Endothelial cell (in vitro differentiated cells): ENCODE data around the gene BRICD5. TPM values are rescaled to one million over a fixed set of nuclear protein-coding genes. Genes with fewer than 3 reads are reported as not detected.
A peak's percentile ranks its signal among the peaks of the same experiment; 100 is the strongest.

Experiments
- DNase-seq: peaks from one replicate; pipeline ENCODE4 v3.0.0; 2021; ENCODE audit warnings: low spot score
- H3K27ac Mint-ChIP-seq: one replicate; pipeline ENCODE4 v1.8.0; 2021; ENCODE audit warnings: mixed read lengths, inconsistent platforms; ENCODE audit not compliant: unreplicated experiment
- H3K27me3 Mint-ChIP-seq: one replicate; pipeline ENCODE4 v1.8.0; 2021; ENCODE audit warnings: mild to moderate bottlenecking, moderate library complexity, mixed read lengths, inconsistent platforms; ENCODE audit not compliant: unreplicated experiment
- H3K36me3 Mint-ChIP-seq: one replicate; pipeline ENCODE4 v1.8.0; 2021; ENCODE audit warnings: mild to moderate bottlenecking, low read depth, mixed read lengths, inconsistent platforms; ENCODE audit not compliant: unreplicated experiment
- H3K4me1 Mint-ChIP-seq: one replicate; pipeline ENCODE4 v1.8.0; 2021; ENCODE audit warnings: mild to moderate bottlenecking, mixed read lengths, inconsistent platforms; ENCODE audit not compliant: unreplicated experiment
- H3K4me3 Mint-ChIP-seq: one replicate; pipeline ENCODE4 v1.8.0; 2021; ENCODE audit warnings: mild to moderate bottlenecking, mixed read lengths, inconsistent platforms; ENCODE audit not compliant: unreplicated experiment
- H3K9me3 Mint-ChIP-seq: one replicate; pipeline ENCODE4 v1.8.0; 2021; ENCODE audit warnings: mixed read lengths, inconsistent platforms; ENCODE audit not compliant: unreplicated experiment
- total RNA-seq: library from RNA; stranded (reverse); fragmentation: NEBNext Ultra II Directional; extraction: Animal tissue kit (Norgen Biotek cat#: 25700); gene quantifications from one replicate; pipeline ENCODE4 v1.2.1, GENCODE V29; 2021; ENCODE audit not compliant: unreplicated experiment
- TF ChIP-seq, protein P1 (sequence below): fragments of 200-600 bp; sonication (generic); IDR thresholded peaks from one replicate; pipeline ENCODE4 v1.5.0; 2021; ENCODE audit warnings: antibody characterized with exemption; ENCODE audit not compliant: unreplicated experiment

BRICD5 gene
- total RNA-seq, 1 donor from 2014 or later: 21.1 TPM

DNA sequence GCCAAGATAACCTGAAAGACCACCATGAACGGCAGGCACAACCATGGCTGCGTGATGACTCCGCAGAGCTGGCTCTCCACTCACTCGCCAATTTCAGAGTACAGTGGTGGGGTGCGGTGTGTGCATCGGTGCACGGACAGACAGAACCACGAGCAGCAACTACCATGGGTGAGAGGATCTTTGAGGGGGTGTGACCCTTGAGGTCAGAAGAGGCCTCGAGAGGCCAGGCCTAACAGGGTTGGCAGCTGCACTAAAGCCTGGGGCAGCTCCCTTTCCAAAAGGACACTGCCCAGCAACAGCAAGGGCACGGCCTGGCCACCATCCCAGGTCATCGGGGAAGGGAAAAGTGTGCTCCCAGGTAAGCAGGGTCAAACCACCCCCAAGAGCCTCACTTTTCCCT is 42.6 kb upstream of the BRICD5 start:
- peaks cover 5% of the 10 kb centered on the region for H3K4me1 Mint-ChIP-seq
- no peaks in the 10 kb centered on the region for H3K9me3 Mint-ChIP-seq
- H3K36me3 Mint-ChIP-seq: peaks cover 33% of the 10 kb centered on the region
- no peak overlapping the region for H3K27ac Mint-ChIP-seq
- TF ChIP-seq, protein P1, sequence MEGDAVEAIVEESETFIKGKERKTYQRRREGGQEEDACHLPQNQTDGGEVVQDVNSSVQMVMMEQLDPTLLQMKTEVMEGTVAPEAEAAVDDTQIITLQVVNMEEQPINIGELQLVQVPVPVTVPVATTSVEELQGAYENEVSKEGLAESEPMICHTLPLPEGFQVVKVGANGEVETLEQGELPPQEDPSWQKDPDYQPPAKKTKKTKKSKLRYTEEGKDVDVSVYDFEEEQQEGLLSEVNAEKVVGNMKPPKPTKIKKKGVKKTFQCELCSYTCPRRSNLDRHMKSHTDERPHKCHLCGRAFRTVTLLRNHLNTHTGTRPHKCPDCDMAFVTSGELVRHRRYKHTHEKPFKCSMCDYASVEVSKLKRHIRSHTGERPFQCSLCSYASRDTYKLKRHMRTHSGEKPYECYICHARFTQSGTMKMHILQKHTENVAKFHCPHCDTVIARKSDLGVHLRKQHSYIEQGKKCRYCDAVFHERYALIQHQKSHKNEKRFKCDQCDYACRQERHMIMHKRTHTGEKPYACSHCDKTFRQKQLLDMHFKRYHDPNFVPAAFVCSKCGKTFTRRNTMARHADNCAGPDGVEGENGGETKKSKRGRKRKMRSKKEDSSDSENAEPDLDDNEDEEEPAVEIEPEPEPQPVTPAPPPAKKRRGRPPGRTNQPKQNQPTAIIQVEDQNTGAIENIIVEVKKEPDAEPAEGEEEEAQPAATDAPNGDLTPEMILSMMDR: no peak
- DNase-seq: no peak
- peaks cover 4% of the 10 kb centered on the region for H3K27me3 Mint-ChIP-seq
- H3K4me3 Mint-ChIP-seq: peak overlapping the region; percentile 74

DNA sequence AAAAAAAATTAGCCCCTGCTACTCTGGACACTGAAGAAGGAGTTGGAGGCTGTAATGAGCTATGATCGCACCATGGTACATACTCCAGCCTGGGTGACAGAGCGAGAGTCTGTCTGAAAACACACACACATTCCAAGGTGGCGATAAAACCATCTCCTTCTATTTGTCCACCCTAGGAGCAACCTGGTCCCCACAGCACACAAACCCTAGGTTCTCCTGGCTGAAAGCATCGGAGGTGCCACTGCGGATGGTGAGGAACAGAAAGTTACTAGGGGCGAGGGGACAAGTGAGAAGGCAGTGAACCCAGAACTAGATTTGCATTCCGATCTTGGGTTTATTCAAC is 42.1 kb upstream of the BRICD5 start:
- no peak for DNase-seq
- no peaks in the 10 kb centered on the region for H3K9me3 Mint-ChIP-seq
- H3K4me1 Mint-ChIP-seq: peaks cover 5% of the 10 kb centered on the region
- H3K36me3 Mint-ChIP-seq: peaks cover 33% of the 10 kb centered on the region
- peak overlapping the region; percentile 74 for H3K4me3 Mint-ChIP-seq
- peaks cover 4% of the 10 kb centered on the region for H3K27me3 Mint-ChIP-seq
- TF ChIP-seq, protein P1: no peak
- H3K27ac Mint-ChIP-seq: no peak overlapping the region

DNA sequence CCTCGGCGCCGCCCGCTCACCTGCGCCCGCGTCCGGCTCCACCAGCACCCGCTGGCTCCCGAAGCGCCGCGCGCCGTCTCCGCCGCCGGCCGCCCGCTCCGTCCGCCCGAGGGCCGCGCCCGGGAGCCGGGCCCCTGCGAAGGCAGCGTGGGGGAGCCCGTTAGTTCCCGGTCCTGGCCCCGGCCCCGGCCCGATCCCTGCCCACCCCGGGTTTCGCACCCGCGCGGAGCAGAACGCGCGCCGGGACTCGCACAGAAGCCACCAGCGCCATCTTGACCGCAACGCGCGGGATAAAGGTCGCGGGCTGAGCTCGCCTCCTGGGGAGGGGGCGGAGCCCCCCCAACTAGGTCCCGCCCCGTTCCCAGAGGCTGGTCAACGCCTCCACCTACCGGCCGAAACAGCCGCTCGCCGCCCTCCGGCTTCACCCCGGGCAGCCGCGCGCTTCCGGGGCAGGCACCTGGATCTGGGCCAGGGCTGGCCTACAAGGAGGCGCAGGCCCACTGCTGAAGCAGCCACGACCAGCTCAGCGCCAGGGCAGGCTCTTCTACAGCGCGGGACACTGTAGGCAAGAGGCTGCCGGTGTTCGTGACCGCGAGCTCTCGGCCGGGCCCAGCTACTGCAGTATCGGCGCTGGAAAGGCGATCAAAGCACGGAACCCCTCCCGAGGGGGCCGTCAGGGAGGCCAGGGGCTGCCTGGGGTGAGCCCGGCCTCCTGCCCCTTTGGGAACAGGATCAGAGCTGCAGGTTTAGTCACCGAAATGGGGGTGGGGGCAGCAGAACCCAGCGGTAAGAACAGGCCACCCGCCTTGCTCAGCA is 40.8 kb upstream of the BRICD5 start, which contains the start of gene ECI1:
Gene ECI1, minus strand, starts transcription at position 292 of the 816 bp plus-strand sequence. Its CDS starts 21 bp downstream, at position 271.
- TF ChIP-seq, protein P1: peak; percentile 49
- peak; percentile 92 for DNase-seq
- Mint-ChIP-seq H3K27me3 (peaks cover 4% of the 10 kb centered on the region), H3K4me3 (peak within 1 kb of the TSS; percentile 89), H3K27ac (no peak within 1 kb of the TSS), H3K9me3 (no peaks in the 10 kb centered on the region), H3K36me3 (peaks cover 28% of the 10 kb centered on the region), H3K4me1 (peaks cover 5% of the 10 kb centered on the region)

DNA sequence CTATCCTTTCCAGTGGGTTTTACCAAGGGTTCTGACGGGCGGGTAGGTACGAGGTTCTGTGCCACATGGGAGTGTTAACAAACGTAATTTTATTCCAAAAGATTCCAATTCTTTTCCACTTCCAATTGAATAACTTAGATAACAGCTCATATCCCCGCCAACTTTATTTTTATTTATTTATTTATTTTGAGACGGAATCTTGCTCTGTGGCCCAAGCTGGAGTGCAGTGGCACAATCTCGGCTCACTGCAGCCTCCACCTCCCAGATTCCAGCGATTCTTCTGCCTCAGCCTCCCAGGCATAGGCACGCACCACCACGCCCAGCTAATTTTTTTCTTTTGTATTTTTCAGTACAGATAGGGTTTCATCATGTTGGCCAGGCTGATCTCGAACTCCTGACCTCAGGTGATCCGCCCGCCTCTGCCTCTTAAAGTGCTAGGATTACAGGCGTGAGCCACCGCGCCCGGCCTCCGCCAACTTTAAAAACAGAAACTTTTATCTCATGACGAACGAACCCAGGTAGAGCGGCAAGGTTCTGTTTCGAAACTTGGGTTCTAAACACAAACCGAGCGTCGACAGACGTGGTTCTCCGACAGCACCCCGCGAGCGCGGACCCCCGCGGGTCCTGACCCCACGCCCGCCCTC is 40.1 kb upstream of the BRICD5 start:
- H3K27ac Mint-ChIP-seq: no peak overlapping the region
- H3K27me3 Mint-ChIP-seq: peaks cover 4% of the 10 kb centered on the region
- no peaks in the 10 kb centered on the region for H3K9me3 Mint-ChIP-seq
- peaks cover 5% of the 10 kb centered on the region for H3K4me1 Mint-ChIP-seq
- no peak for DNase-seq
- TF ChIP-seq, protein P1: no peak
- peaks cover 26% of the 10 kb centered on the region for H3K36me3 Mint-ChIP-seq
- H3K4me3 Mint-ChIP-seq: peak overlapping the region; percentile 89
